Tibial artery (tissue), 4 donors: ENCODE measurements around the gene MTREX.

ENCODE experiments used
- DNase-seq, 2 donors: peaks; one replicate each; pipeline ENCODE4 v3.0.0-alpha.2; 2019
- H3K27ac ChIP-seq, 2 donors: fragments of 200-600 bp; sonication (generic) in 1 of 2; 1 replicate in 1 of 2; 2 replicates in 1 of 2; pipeline ENCODE4 v1.5.1; 2018 to 2019; ENCODE audit warnings: mild to moderate bottlenecking in 1 of 2
- H3K27me3 ChIP-seq, 2 donors: fragments of 200-600 bp; sonication (generic) in 1 of 2; one replicate each; pipeline versions ENCODE4 v1.5.1 to v1.6.0; 2016 to 2019
- H3K36me3 ChIP-seq, 3 donors: fragments of 200-600 bp; sonication (generic) in 2 of 3; one replicate each; pipeline ENCODE4 v1.5.1; 2016 to 2019; ENCODE audit warnings: mild to moderate bottlenecking in 2 of 3
- H3K4me1 ChIP-seq, 4 donors: fragments of 200-600 bp; sonication (generic) in 2 of 4; 1 replicate in 3 of 4; 2 replicates in 1 of 4; pipeline ENCODE4 v1.5.1; 2016 to 2019
- H3K4me3 ChIP-seq, 2 donors: fragments of 200-600 bp; sonication (generic) in 1 of 2; 1 replicate in 1 of 2; 2 replicates in 1 of 2; pipeline ENCODE4 v1.5.1; 2018 to 2019; ENCODE audit warnings: mild to moderate bottlenecking in 2 of 2
- H3K9me3 ChIP-seq, 3 donors: fragments of 200-600 bp; sonication (generic) in 1 of 3; one replicate each; pipeline ENCODE4 v1.5.1; 2016 to 2019
- CTCF ChIP-seq, 2 experiments: fragments of 200-600 bp in 1 of 2; fragments of 450-650 bp in 1 of 2; IDR thresholded peaks; one replicate each; pipeline ENCODE4 v1.5.1; 2017 to 2019; ENCODE audit warnings: antibody characterized with exemption in 2 of 2, mild to moderate bottlenecking in 1 of 2, moderate library complexity in 1 of 2
- intact Hi-C: fragments of 100-400 bp; cut with DNase I; formaldehyde crosslinking; loops from one replicate; pipeline ENCODE4 v1.15.0; 2023; ENCODE audit warnings: low total_unique reads

Gene MTREX

GRCh38 chr5:55407059-55407684 is 99.4 kb downstream of the MTREX start:
- no peaks in the 10 kb centered on the region for H3K9me3 ChIP-seq
- peaks cover 0 to 14% (median 0%) of the 10 kb centered on the region in 4 donors for H3K4me1 ChIP-seq
- no peak overlapping the region for H3K4me3 ChIP-seq
- H3K27me3 ChIP-seq = no peaks in the 10 kb centered on the region
- intact Hi-C loops = loop anchor here (5.0 kb wide), 1 partner anchor 285 kb away; no protein-coding TSS in a partner anchor
- peak overlapping the region in 1 of 2 donors; percentile 25 for H3K27ac ChIP-seq
- TF ChIP-seq CTCF (IDR thresholded peaks at IDR 0.05) = peak; percentile 67 to 73
- no peak for DNase-seq
- H3K36me3 ChIP-seq = peaks cover 19 to 45% (median 24%) of the 10 kb centered on the region in 3 donors

- H3K27ac ChIP-seq = peak overlapping the region in 1 of 2 donors; percentile 25
- no peak for TF ChIP-seq CTCF (IDR thresholded peaks at IDR 0.05)
- intact Hi-C loops = loop anchor here (5.0 kb wide), 1 partner anchor 284 kb away; no protein-coding TSS in a partner anchor
Observed at GRCh38 chr5:55407984-55408383, 100.2 kb downstream of the MTREX start.

GRCh38 chr5:55409775-55410174 is 102.0 kb downstream of the MTREX start:
- intact Hi-C loops = loop anchor here (5.0 kb wide), 1 partner anchor 283 kb away; no protein-coding TSS in a partner anchor
- peaks cover 0 to 14% (median 0%) of the 10 kb centered on the region in 4 donors for H3K4me1 ChIP-seq
- no peak for TF ChIP-seq CTCF (IDR thresholded peaks at IDR 0.05)
- H3K36me3 ChIP-seq = peaks cover 8 to 37% (median 28%) of the 10 kb centered on the region in 3 donors
- DNase-seq = no peak
- H3K27me3 ChIP-seq = no peaks in the 10 kb centered on the region
- no peaks in the 10 kb centered on the region for H3K9me3 ChIP-seq
- no peak overlapping the region for H3K27ac ChIP-seq
- H3K4me3 ChIP-seq = no peak overlapping the region

More at GRCh38 chr5:55407984-55408383, 100.2 kb downstream of the MTREX start:
- Histone ChIP-seq H3K27me3 (no peaks in the 10 kb centered on the region), H3K4me3 (no peak overlapping the region), H3K4me1 (peaks cover 0 to 14% (median 0%) of the 10 kb centered on the region in 4 donors), H3K9me3 (no peaks in the 10 kb centered on the region), H3K36me3 (peaks cover 16 to 47% (median 24%) of the 10 kb centered on the region in 3 donors)
- no peak for DNase-seq

- no peaks in the 10 kb centered on the region for H3K27me3 ChIP-seq
- DNase-seq = no peak
- H3K9me3 ChIP-seq = no peaks in the 10 kb centered on the region
- no peak overlapping the region for H3K27ac ChIP-seq
- H3K4me3 ChIP-seq = no peak overlapping the region
- intact Hi-C loops = no loop called here
- peaks cover 0 to 24% (median 0%) of the 10 kb centered on the region in 4 donors for H3K4me1 ChIP-seq
- peaks cover 5 to 31% (median 25%) of the 10 kb centered on the region in 3 donors for H3K36me3 ChIP-seq
- no peak for TF ChIP-seq CTCF (IDR thresholded peaks at IDR 0.05)
Observed at GRCh38 chr5:55410845-55411244, 103.1 kb downstream of the MTREX start.

- TF ChIP-seq CTCF (IDR thresholded peaks at IDR 0.05) = no peak
- H3K27me3 ChIP-seq = no peaks in the 10 kb centered on the region
- H3K27ac ChIP-seq = no peak overlapping the region
- intact Hi-C loops = no loop called here
- peaks cover 5 to 25% (median 20%) of the 10 kb centered on the region in 3 donors for H3K36me3 ChIP-seq
- no peak overlapping the region for H3K4me3 ChIP-seq
- DNase-seq = no peak
- no peaks in the 10 kb centered on the region for H3K9me3 ChIP-seq
- H3K4me1 ChIP-seq = peaks cover 0 to 25% (median 0%) of the 10 kb centered on the region in 4 donors
Observed at GRCh38 chr5:55411876-55412275, 104.1 kb downstream of the MTREX start.
